Esophagus muscularis mucosa (tissue), 4 donors: Measurements from ENCODE around the gene SORCS2.

Experiments used
- CTCF ChIP-seq, 3 experiments: fragments of 200-600 bp in 2 of 3; fragments of 450-650 bp in 1 of 3; sonication (generic) in 2 of 3; IDR thresholded peaks; one replicate each; pipeline ENCODE4 v1.5.1; 2017 to 2019; ENCODE audit warnings: antibody characterized with exemption in 3 of 3, mild to moderate bottlenecking in 2 of 3, moderate library complexity in 1 of 3
- EP300 ChIP-seq: sonication (generic); formaldehyde crosslinking; IDR thresholded peaks from one replicate; pipeline ENCODE4 v1.6.1; 2017; ENCODE audit warnings: antibody characterized with exemption
- POLR2A ChIP-seq: fragments of 450-650 bp; IDR thresholded peaks from one replicate; pipeline ENCODE4 v1.6.1; 2017; ENCODE audit warnings: antibody characterized with exemption, moderate library complexity, mild to moderate bottlenecking, low read depth
- POLR2AphosphoS5 ChIP-seq, 2 donors: sonication (generic); formaldehyde crosslinking; IDR thresholded peaks; one replicate each; pipeline ENCODE4 v1.6.1; 2017; ENCODE audit warnings: antibody characterized with exemption in 2 of 2

DNA sequence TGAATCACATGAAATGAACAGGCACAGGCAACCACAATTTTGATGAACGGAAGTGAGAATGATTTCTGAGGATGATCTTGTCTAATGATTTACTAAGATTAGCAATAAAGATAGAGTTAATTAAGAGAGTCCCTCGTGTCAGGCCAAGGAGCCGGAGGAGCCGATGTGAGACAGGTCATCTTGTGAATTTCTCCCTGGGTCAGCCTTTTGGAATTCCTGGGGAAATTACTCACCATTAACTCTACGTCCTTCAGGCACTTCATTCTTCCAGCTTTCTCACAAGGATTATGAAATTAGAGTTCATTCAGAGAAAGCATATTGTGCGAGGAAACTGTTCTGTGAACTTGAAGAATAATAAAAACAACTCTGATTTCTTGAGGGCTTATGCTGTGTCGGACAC, 155.6 kb downstream of the SORCS2 start:
- no peak for TF ChIP-seq CTCF (IDR thresholded peaks at IDR 0.05)
- TF ChIP-seq POLR2A: no peak
- no peak for TF ChIP-seq POLR2AphosphoS5 (IDR thresholded peaks at IDR 0.05)
- TF ChIP-seq EP300: no peak
